ENCODE results near the gene SLC16A4. TPM values are rescaled to one million over a fixed set of nuclear protein-coding genes. Genes with fewer than 3 reads are reported as not detected.
"Not testable (repeated sequence)": the region's sequence is repeated elsewhere in the genome, so short reads cannot be mapped to it uniquely, and the experiment has no call there.

The SLC16A4 gene
- total and polyA plus RNA-seq, 9 donors = 6.5 to 11.6 (median 8.8) TPM

DNA sequence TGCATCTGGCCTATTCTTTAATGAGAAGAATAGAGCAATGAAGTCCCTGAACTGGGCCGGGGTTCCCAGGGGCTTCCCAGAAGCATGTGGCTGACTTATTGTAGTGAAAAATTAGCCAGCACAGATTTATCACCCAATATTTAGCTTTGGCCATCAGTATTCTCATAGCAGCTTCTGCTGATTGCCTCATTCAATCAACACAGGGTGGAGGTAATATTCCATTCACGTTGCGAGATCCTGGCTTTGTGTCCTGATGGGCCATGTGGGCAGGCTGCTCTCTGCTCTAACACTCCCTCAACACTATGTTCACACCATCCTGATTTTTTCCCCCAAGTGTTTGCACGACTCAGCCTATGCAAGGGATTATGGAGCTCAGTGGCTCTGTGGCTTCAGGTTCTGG, 38.1 kb upstream of the SLC16A4 start:
- no peak for DNase-seq
- Histone ChIP-seq H3K4me1 (ENCODE audit: control insufficient read depth, insufficient read depth, low read length) (peaks cover 15% of the 10 kb centered on the region), H3K36me3 (ENCODE audit: control insufficient read depth, insufficient read depth, low read length) (no peaks in the 10 kb centered on the region), H3K9me3 (replicated peaks; ENCODE audit: control insufficient read depth, low read depth, low read length) (no peaks in the 10 kb centered on the region), H3K27ac (ENCODE audit: low read length) (no peak overlapping the region), H3K27me3 (ENCODE audit: control insufficient read depth, insufficient read depth, low read length) (peaks cover 6% of the 10 kb centered on the region), H3K4me3 (ENCODE audit: low read length) (no peak overlapping the region)
- 30% methylated on average over 2 of the region's 4 CpGs for WGBS (ENCODE audit: insufficient coverage)

DNA sequence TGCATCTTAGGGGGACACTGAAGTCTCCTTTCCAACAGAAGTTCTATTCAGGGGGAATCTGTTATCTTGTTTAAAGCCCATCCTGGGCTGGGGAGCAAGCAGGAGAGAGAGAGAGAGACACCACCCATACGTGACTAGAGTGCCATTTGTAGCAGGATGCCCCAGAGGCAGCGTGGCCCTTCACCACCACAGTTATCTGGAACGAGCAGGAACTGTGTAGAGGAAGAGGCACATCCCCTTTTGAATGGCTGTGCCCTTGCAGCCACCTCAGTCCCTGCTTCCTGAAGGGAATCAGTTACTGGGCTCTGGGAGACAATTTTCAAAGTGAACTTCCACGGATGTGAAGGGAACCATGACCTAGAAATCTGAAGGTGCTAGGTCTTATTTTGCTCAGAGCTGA, 36.0 kb upstream of the SLC16A4 start:
- Histone ChIP-seq H3K4me3 (ENCODE audit: low read length) (no peak overlapping the region), H3K27me3 (ENCODE audit: control insufficient read depth, insufficient read depth, low read length) (peaks cover 6% of the 10 kb centered on the region), H3K27ac (ENCODE audit: low read length) (no peak overlapping the region), H3K9me3 (replicated peaks; ENCODE audit: control insufficient read depth, low read depth, low read length) (no peaks in the 10 kb centered on the region), H3K36me3 (ENCODE audit: control insufficient read depth, insufficient read depth, low read length) (no peaks in the 10 kb centered on the region), H3K4me1 (ENCODE audit: control insufficient read depth, insufficient read depth, low read length) (peaks cover 15% of the 10 kb centered on the region)
- no peak for DNase-seq
- WGBS (ENCODE audit: insufficient coverage) = 67% methylated on average over 1 of the region's 4 CpGs

DNA sequence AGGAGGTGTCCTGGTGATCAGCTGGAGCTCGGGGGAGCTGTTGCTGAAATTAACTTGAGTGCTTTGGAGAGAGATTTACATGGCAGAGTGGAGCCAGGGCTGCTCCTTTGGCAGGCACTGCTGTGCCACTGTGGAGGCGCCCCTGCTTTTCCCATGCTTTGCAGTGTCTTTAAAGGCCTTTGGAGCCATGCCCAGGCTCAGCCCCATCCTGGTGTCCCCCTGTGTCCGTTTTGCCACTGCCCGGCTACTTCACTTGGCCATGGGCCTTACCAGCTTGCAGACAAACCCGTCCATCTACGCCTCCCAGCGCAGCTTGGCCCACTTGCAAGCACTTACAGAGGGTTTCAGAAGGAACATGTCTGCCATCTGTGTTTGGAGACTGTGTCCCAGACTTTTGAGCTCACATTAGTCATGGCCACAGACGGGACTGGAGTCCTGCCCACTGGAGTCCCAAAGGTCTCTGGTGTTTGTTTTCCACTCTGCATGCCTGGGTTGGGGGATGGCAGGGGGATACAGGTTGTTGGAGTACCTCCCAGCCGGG, 34.9 kb upstream of the SLC16A4 start:
- 39% methylated on average over 9 of the region's 9 CpGs for WGBS (ENCODE audit: insufficient coverage)
- H3K4me3 ChIP-seq (ENCODE audit: low read length) = no peak overlapping the region
- H3K27ac ChIP-seq (ENCODE audit: low read length) = no peak overlapping the region
- peak; percentile 77 for DNase-seq
- peaks cover 15% of the 10 kb centered on the region for H3K4me1 ChIP-seq (ENCODE audit: control insufficient read depth, insufficient read depth, low read length)
- peaks cover 4% of the 10 kb centered on the region for H3K27me3 ChIP-seq (ENCODE audit: control insufficient read depth, insufficient read depth, low read length)
- H3K9me3 ChIP-seq (replicated peaks; ENCODE audit: control insufficient read depth, low read depth, low read length) = no peaks in the 10 kb centered on the region
- no peaks in the 10 kb centered on the region for H3K36me3 ChIP-seq (ENCODE audit: control insufficient read depth, insufficient read depth, low read length)

DNA sequence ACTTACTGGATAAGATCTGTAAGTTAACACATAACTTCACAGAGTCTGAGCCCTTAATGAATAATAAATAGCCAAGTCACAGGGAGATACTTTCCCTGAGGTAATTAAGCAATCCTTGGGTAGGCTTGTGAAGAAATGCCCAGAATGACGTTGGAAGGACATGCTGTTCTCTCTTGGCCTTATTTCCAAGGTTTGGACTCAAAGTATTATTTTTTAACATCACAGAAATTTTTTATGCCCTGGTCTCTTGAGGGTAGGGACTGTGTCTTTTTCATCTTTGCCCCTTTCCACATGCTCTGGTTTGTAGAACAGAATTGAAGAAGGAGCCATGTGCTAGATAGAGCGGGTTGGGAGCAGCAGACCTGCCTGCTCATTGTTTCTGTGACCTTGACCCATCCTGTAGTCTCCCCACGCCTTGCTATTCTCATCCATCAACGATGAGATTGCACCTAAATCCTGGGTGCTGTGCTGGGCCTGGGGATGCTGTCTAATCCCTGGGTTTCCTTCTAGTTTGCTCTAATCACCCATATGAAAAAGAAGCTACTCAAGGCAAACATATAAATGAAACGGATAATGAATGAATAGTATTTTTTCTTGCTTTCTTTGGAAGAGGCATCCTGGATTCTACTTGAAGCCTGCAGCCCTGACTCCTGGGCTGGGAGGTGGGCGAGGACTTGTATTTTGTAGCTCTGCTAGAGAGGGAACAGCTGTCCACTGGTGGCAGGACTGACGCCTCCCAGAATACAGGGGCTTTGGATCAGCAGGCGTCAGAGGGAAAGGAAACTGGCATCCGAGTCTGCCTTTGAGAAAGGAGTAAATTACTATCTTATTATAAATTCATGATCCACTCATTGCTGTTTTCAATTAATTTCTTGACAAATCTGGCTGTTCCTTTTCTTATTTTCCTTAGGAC, 34.1 kb upstream of the SLC16A4 start:
- peak overlapping the region; percentile 22 for H3K27ac ChIP-seq (ENCODE audit: low read length)
- H3K4me3 ChIP-seq (ENCODE audit: low read length) = no peak overlapping the region
- H3K9me3 ChIP-seq (replicated peaks; ENCODE audit: control insufficient read depth, low read depth, low read length) = no peaks in the 10 kb centered on the region
- peak; percentile 38 for DNase-seq
- H3K27me3 ChIP-seq (ENCODE audit: control insufficient read depth, insufficient read depth, low read length) = peaks cover 4% of the 10 kb centered on the region
- H3K4me1 ChIP-seq (ENCODE audit: control insufficient read depth, insufficient read depth, low read length) = peaks cover 15% of the 10 kb centered on the region
- 40% methylated on average over 1 of the region's 9 CpGs for WGBS (ENCODE audit: insufficient coverage)
- H3K36me3 ChIP-seq (ENCODE audit: control insufficient read depth, insufficient read depth, low read length) = no peaks in the 10 kb centered on the region

DNA sequence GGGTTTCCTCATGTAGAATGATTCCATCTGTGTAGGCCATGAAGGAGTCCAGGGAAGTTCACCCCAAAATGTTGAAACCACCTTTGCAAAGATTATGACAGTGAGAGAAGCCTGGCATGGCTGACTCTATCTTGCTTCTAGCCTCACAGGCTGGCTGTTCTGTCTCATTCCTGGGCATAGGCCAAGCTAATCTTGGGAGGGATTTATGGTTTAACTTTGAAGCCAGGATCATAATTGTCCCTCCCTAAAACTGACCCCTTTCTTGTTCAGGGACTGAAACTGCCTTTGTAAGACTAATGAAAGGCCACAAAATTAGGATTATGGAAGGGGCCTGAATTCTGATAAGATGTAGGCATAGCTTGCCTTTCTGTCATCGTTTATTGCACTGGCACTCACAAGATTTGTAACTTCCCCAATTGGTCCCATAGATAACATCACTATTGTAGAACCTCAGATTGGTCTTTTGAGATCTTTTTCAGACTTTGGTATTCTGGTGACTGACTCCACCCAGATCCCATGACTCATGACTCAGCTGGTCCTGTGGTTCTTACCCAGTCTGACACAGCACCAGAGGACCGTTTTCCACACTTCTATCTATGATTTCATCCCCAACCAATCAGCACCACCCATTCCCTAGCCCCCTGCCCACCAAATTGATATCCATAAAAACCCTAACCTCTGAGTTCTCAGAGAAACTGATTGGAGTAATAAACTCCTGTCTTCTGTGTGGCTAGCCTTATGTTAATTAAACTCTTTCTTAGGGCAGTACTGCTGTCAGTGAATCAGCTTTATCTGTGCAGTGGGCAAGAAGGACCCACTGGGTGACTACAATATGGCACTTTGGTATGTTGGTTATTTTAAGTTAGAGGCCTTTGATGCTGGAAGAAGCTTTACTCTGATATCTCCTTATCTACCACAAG, 30.3 kb upstream of the SLC16A4 start:
- Histone ChIP-seq H3K4me1 (ENCODE audit: control insufficient read depth, insufficient read depth, low read length) (peaks cover 15% of the 10 kb centered on the region), H3K27me3 (ENCODE audit: control insufficient read depth, insufficient read depth, low read length) (peaks cover 4% of the 10 kb centered on the region), H3K9me3 (replicated peaks; ENCODE audit: control insufficient read depth, low read depth, low read length) (no peaks in the 10 kb centered on the region), H3K27ac (ENCODE audit: low read length) (no peak overlapping the region), H3K36me3 (ENCODE audit: control insufficient read depth, insufficient read depth, low read length) (no peaks in the 10 kb centered on the region), H3K4me3 (ENCODE audit: low read length) (no peak overlapping the region)
- no peak for DNase-seq
- 57% methylated on average over 1 of the region's 2 CpGs for WGBS (ENCODE audit: insufficient coverage)

DNA sequence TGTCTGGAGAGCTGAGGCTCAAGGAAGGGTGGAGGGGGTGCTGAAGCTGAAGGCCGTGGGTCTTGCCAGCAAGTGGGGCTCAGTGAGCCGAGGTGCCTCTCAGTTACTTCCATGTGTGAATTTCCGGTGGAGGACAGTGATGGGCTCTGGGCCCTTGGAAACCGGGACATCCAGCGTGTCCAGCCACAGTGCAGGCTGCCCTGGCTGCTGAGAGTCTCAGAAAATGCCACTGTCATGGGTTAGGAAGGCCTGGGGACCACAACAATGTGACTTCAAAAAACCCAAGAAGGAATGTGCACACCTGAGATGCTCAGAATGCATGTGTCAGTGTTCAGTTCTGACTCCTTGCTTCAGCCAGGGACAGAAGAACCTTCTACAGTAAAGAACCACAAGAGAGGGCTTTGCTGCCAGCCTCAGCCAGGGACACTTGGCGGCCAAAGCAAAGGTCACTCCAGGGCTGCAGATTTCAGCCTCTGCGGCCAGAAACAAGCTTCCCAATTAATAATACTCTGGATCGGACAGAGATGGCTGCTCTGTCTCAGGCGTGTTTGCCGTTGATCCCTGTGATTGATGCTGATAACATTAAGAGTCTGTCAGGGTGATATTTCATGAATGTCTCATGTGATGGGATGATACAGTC, 29.3 kb upstream of the SLC16A4 start:
- DNase-seq = no peak
- H3K27me3 ChIP-seq (ENCODE audit: control insufficient read depth, insufficient read depth, low read length) = no peaks in the 10 kb centered on the region
- 85% methylated on average over 9 of the region's 10 CpGs for WGBS (ENCODE audit: insufficient coverage)
- no peaks in the 10 kb centered on the region for H3K36me3 ChIP-seq (ENCODE audit: control insufficient read depth, insufficient read depth, low read length)
- H3K9me3 ChIP-seq (replicated peaks; ENCODE audit: control insufficient read depth, low read depth, low read length) = no peaks in the 10 kb centered on the region
- no peak overlapping the region for H3K4me3 ChIP-seq (ENCODE audit: low read length)
- peaks cover 6% of the 10 kb centered on the region for H3K4me1 ChIP-seq (ENCODE audit: control insufficient read depth, insufficient read depth, low read length)
- H3K27ac ChIP-seq (ENCODE audit: low read length) = no peak overlapping the region

DNA sequence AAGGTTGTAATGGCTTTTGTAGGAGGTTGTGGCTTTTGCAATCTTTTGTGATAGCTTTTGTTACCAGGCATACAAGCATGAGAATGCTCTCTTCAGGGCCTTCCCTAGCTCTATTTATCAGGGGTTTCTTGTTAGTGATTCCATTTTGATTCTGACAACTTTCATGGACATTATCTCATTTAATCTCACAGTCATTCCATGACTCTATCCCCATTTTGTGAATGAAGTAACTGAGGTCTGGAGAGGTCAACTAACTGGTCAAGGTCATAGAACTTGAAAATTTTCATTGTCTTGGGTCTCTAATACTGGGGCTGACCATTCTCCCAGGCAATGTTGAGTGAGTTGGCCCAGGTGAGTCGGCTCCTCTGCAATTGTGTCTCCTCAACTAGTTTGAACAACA, 27.9 kb upstream of the SLC16A4 start:
- no peaks in the 10 kb centered on the region for H3K36me3 ChIP-seq (ENCODE audit: control insufficient read depth, insufficient read depth, low read length)
- peaks cover 4% of the 10 kb centered on the region for H3K4me1 ChIP-seq (ENCODE audit: control insufficient read depth, insufficient read depth, low read length)
- no peaks in the 10 kb centered on the region for H3K27me3 ChIP-seq (ENCODE audit: control insufficient read depth, insufficient read depth, low read length)
- H3K9me3 ChIP-seq (replicated peaks; ENCODE audit: control insufficient read depth, low read depth, low read length) = no peaks in the 10 kb centered on the region
- H3K4me3 ChIP-seq (ENCODE audit: low read length) = no peak overlapping the region
- H3K27ac ChIP-seq (ENCODE audit: low read length) = no peak overlapping the region
- 83% methylated on average over 1 of the region's 1 CpG for WGBS (ENCODE audit: insufficient coverage)
- no peak for DNase-seq

DNA sequence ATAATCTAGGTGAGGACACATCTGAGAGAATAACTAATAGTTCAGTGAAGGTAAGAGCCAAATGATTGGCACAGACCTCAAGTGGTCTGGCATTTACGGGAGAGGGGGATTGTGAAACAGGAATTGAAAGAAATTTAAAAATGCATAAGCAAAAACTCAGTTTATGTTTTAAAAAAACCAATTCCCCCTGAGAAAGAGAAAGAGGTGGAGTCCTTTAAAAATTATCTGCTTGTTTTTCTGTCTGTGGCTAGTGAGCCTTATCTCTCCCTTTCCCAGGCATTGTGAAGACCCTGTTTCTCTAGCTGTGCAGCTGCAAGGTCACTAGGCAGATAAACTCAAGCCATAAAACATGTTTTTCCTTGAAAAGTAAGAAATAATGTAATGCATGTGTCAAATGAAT, 22.2 kb upstream of the SLC16A4 start:
- H3K4me1 ChIP-seq (ENCODE audit: control insufficient read depth, insufficient read depth, low read length); H3K4me3 ChIP-seq (ENCODE audit: low read length); H3K36me3 ChIP-seq (ENCODE audit: control insufficient read depth, insufficient read depth, low read length); H3K27me3 ChIP-seq (ENCODE audit: control insufficient read depth, insufficient read depth, low read length); H3K9me3 ChIP-seq (replicated peaks; ENCODE audit: control insufficient read depth, low read depth, low read length); DNase-seq; H3K27ac ChIP-seq (ENCODE audit: low read length): not testable (repeated sequence)
- no CpG with 5 or more reads among the region's 1 CpG for WGBS (ENCODE audit: insufficient coverage)

DNA sequence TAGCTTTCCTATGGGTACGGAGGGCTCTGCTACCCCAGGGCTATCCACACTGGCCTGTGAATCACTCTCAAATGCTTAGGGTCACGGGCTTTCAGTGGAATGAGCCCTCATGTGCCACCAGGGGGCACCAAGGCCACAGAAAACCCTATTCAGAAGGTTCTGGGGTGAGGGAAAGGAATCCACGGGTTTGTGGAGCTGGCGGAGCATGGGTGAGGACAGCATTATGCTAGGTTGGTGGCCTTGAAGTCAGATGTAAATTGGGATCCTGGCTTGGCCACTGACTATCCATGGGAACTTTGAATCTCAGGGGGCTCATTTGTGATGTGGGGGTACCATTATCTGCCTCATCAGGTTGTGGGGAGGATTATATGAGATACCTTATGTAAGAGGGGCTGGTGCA, 21.8 kb upstream of the SLC16A4 start:
- Histone ChIP-seq H3K36me3 (ENCODE audit: control insufficient read depth, insufficient read depth, low read length) (no peaks in the 10 kb centered on the region), H3K4me1 (ENCODE audit: control insufficient read depth, insufficient read depth, low read length) (peaks cover 9% of the 10 kb centered on the region), H3K27me3 (ENCODE audit: control insufficient read depth, insufficient read depth, low read length) (no peaks in the 10 kb centered on the region), H3K4me3 (ENCODE audit: low read length) (no peak overlapping the region), H3K9me3 (replicated peaks; ENCODE audit: control insufficient read depth, low read depth, low read length) (no peaks in the 10 kb centered on the region), H3K27ac (ENCODE audit: low read length) (no peak overlapping the region)
- WGBS (ENCODE audit: insufficient coverage) = 11% methylated on average over 3 of the region's 4 CpGs
- peak; percentile 48 for DNase-seq
